Stomach smooth muscle (tissue), 2 donors: ENCODE measurements around the gene PNMA8C.

ENCODE experiments used
- H3K27ac ChIP-seq: one replicate; pipeline ENCODE4 v1.7.0; 2013; ENCODE audit warnings: mild to moderate bottlenecking, low read length, inconsistent platforms
- H3K27me3 ChIP-seq, 2 donors: one replicate each; pipeline ENCODE4 v1.7.0; 2013; ENCODE audit warnings: low read length in 2 of 2; ENCODE audit not compliant: insufficient read depth in 2 of 2, control insufficient read depth in 1 of 2
- H3K36me3 ChIP-seq, 2 donors: one replicate each; pipeline ENCODE4 v1.7.0; 2013; ENCODE audit warnings: low read length in 2 of 2; ENCODE audit not compliant: control insufficient read depth in 2 of 2, insufficient read depth in 2 of 2
- H3K4me1 ChIP-seq: one replicate; pipeline ENCODE4 v1.7.0; 2013; ENCODE audit warnings: low read length; ENCODE audit not compliant: control insufficient read depth, insufficient read depth
- H3K4me3 ChIP-seq, 2 donors: one replicate each; pipeline ENCODE4 v1.7.0; 2013; ENCODE audit warnings: low read length in 2 of 2
- H3K9ac ChIP-seq, 2 donors: one replicate each; pipeline ENCODE4 v1.7.0; 2013; ENCODE audit warnings: low read length in 2 of 2, mild to moderate bottlenecking in 1 of 2
- H3K9me3 ChIP-seq, 2 donors: one replicate each; pipeline ENCODE4 v1.7.0; 2013; ENCODE audit warnings: low read length in 2 of 2; ENCODE audit not compliant: control insufficient read depth in 2 of 2
- donor health status: healthy.
- donor health status: Pancreatic carcinoma.

PNMA8C gene

DNA sequence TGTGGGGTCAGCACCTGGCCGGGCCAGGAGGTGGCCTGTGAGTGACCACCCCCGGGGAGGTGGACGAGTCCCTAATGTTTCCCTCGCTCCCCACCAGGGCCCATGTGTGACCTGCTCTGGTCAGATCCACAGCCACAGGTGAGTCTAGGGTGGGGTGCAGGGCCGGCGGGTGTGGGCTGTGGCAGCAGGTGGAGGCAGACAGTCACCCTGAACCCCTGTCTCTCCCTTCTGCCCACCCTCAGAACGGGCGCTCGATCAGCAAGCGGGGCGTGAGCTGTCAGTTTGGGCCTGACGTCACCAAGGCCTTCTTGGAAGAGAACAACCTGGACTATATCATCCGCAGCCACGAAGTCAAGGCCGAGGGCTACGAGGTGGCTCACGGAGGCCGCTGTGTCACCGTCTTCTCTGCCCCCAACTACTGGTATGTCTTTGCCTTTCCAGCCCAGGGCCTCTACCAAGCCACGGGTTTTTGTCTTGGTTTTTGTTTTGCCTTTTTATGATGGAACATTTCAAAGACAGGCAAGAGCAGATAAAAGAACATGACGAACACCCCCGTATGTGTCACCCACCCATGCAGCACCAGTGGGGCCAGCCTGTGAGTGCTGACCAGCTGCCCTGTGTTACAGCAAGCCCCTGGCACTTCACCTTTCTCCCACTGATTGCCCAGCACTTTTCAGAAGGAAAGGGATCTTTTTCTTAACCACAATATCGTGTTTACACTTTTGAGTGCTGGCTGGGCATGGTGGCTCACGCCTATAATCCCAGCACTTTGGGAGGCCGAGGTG lies 40.2 kb downstream of the PNMA8C start:
- Histone ChIP-seq H3K27ac (no peak overlapping the region), H3K4me1 (peaks cover 8% of the 10 kb centered on the region), H3K36me3 (peaks cover 40 to 48% of the 10 kb centered on the region in 2 donors), H3K9ac (no peak overlapping the region), H3K27me3 (no peaks in the 10 kb centered on the region), H3K9me3 (no peaks in the 10 kb centered on the region), H3K4me3 (no peak overlapping the region)

DNA sequence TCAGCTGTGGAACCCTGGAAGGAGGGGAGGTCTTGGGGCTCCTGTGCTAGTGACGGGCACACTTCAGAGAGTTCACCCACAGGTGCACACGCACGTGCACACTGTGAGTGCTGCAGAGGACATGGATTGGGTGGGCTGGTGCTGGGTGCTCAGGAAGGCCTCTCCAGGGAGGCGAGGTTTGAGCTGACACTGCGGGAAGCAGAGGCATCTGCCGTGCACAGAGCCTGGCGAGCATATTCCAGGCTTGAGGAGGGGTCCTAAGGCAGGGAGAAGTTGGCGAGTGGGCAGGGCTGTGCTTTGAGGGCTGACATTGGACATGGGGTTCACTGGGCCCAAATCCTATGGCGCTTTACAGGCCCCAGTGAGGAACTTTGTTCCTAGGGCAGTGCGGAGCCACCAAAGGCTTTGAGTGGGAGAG lies 41.0 kb downstream of the PNMA8C start:
- Histone ChIP-seq H3K27me3 (no peaks in the 10 kb centered on the region), H3K4me1 (peaks cover 7% of the 10 kb centered on the region), H3K9ac (no peak overlapping the region), H3K27ac (no peak overlapping the region), H3K9me3 (no peaks in the 10 kb centered on the region), H3K36me3 (peaks cover 40 to 53% of the 10 kb centered on the region in 2 donors), H3K4me3 (no peak overlapping the region)

DNA sequence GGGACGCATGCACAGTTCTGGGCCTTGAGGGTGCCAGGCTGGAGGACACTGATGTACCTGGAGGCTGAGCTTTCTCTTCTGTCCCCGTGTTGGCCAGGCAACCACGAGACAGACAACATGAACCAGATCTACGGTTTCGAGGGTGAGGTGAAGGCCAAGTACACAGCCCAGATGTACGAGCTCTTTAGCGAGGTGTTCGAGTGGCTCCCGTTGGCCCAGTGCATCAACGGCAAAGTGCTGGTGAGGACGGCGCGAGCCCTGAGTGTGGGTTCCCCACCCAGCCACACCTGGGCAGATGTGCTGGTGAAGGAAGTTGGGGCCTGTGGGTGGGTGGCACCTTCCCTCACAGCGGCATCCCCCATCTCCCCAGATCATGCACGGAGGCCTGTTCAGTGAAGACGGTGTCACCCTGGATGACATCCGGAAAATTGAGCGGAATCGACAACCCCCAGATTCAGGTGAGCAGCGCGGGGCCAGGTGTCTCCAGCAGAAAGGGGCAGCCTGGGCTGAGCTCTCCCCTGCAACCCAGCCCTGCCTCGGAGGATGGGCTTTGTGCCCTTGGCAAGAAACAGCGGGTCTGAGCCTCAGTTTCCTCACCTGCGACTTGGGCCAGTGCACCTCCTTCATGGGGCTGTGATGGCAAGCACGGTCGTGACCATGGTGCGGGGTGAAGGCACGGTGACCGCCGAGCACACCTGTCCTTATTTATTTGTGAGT lies 41.6 kb downstream of the PNMA8C start:
- peaks cover 1% of the 10 kb centered on the region for H3K4me1 ChIP-seq
- no peaks in the 10 kb centered on the region for H3K27me3 ChIP-seq
- H3K36me3 ChIP-seq: peaks cover 40 to 56% of the 10 kb centered on the region in 2 donors
- H3K27ac ChIP-seq: no peak overlapping the region
- H3K4me3 ChIP-seq: no peak overlapping the region
- no peak overlapping the region for H3K9ac ChIP-seq
- H3K9me3 ChIP-seq: no peaks in the 10 kb centered on the region

DNA sequence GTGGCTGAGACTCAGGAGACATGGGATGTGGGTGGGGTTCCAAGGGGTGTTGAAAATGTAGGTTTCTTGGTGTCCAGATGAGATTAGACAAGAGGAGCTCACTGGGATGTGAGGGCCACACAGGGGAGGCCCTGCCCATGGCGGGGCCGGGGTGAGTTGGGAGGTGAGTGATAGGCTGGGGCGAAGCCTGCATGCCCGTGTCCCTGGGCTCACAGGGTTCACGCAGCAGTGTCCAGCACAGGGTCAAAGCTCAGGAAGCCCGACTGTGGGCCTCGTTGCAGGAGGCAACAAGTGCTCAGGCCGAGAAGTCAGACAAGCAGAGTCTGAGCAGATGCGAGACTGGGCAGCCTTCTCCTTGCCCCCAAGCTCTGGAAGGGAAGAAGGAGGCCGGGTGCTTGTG lies 42.6 kb downstream of the PNMA8C start:
- H3K4me1 ChIP-seq: no peaks in the 10 kb centered on the region
- no peak overlapping the region for H3K9ac ChIP-seq
- H3K4me3 ChIP-seq: no peak overlapping the region
- no peak overlapping the region for H3K27ac ChIP-seq
- H3K9me3 ChIP-seq: no peaks in the 10 kb centered on the region
- no peaks in the 10 kb centered on the region for H3K27me3 ChIP-seq
- peaks cover 43 to 57% of the 10 kb centered on the region in 2 donors for H3K36me3 ChIP-seq

DNA sequence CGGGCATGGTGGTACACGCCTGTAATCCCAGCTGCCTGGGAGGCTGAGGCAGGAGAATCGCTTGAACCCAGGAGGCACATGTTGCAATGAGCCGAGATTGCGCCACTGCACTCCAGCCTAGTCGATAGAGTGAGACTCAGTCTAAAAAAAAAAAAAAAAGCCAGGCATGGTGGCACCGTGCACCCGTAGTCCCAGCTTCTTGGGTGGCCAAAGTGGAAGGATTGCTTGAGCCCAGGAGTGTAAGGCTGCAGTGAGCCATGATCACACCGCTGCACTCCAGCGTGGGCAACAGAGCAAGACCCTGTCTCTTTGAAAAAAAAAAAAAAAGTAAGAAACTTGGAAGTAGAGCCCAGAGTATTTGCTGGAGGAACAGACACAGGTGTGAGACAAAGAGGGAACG lies 43.1 kb downstream of the PNMA8C start:
- peaks cover 44 to 57% of the 10 kb centered on the region in 2 donors for H3K36me3 ChIP-seq
- H3K27me3 ChIP-seq: no peaks in the 10 kb centered on the region
- H3K4me3 ChIP-seq: no peak overlapping the region
- no peak overlapping the region for H3K27ac ChIP-seq
- H3K4me1 ChIP-seq: no peaks in the 10 kb centered on the region
- no peak overlapping the region for H3K9ac ChIP-seq
- no peaks in the 10 kb centered on the region for H3K9me3 ChIP-seq

DNA sequence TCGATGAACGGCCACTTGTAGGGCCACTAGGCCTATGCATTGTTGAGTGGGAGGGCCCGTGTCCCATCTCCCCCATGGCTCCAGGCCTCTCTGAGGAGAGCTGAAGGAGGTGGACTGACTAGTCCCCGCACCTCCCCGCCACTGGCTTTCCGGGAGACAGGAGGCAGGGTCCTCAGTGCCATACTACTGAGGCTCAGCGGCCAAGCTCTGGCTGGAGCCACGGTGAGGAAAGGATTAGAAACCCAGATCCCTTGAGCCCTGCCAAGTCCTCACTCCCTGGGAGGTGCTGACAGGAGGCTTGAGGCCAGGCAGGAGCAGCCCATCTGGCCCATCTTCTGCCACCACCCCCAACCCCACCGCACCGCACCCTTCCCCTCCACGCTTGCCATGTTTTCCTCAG lies 44.3 kb downstream of the PNMA8C start:
- peaks cover 36 to 51% of the 10 kb centered on the region in 2 donors for H3K36me3 ChIP-seq
- no peaks in the 10 kb centered on the region for H3K9me3 ChIP-seq
- H3K27me3 ChIP-seq: no peaks in the 10 kb centered on the region
- H3K4me3 ChIP-seq: no peak overlapping the region
- H3K4me1 ChIP-seq: peaks cover 1% of the 10 kb centered on the region
- H3K9ac ChIP-seq: no peak overlapping the region
- no peak overlapping the region for H3K27ac ChIP-seq

DNA sequence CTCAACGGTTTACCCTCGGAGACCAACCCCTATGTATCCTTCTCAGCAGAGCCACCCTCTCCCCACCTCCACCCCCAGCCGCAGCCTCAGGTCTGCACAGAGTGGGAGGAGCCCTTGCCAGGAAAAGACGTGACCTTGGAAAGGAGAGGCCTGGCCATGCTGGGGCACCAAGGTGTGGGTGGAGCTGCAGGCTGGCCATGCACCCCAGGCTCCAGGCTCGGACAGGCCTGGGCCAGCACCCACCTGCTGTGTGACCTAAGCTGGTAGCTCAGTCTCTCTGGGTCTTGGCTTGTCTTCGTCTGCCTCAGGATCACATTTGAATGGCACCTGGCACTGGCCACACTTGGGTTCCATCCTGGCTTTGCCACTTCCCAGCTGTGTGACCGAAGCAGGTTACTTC lies 44.9 kb downstream of the PNMA8C start:
- H3K4me1 ChIP-seq: peaks cover 7% of the 10 kb centered on the region
- H3K9me3 ChIP-seq: no peaks in the 10 kb centered on the region
- H3K4me3 ChIP-seq: no peak overlapping the region
- peaks cover 34 to 50% of the 10 kb centered on the region in 2 donors for H3K36me3 ChIP-seq
- H3K27ac ChIP-seq: no peak overlapping the region
- H3K27me3 ChIP-seq: no peaks in the 10 kb centered on the region
- H3K9ac ChIP-seq: no peak overlapping the region

DNA sequence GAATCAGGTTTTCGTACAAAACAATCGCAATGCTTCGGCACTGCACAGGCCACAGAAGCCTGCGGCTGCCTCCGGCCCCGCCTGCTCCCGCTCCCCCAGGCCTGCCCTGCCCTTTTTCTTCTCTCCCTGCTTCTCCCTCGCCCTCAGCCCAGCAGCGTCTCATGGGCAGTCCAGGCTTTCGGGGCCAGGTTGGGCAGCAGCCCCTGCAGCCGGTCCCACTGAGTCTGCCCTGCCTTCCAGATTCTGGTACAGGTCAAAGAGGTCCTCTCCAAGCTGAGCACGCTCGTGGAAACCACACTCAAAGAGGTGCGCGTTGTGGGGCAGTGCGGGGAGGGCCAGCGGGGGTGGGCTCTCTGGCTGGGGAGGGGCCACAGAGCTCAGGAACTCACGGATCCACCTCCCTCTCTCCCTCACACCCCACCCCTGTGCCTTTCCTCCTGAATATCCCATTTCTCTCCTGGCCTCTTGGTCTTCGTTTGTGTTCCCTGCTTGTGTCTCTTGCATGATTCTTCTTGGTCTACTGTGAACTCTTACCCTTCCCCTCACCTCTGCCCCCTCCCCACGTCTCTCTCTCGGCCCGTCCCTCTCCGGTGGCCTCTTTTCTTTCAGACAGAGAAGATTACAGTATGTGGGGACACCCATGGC lies 45.4 kb downstream of the PNMA8C start:
- Histone ChIP-seq H3K9ac (no peak overlapping the region), H3K4me3 (no peak overlapping the region), H3K36me3 (peaks cover 29 to 45% of the 10 kb centered on the region in 2 donors), H3K27me3 (no peaks in the 10 kb centered on the region), H3K27ac (no peak overlapping the region), H3K9me3 (no peaks in the 10 kb centered on the region), H3K4me1 (peaks cover 11% of the 10 kb centered on the region)

DNA sequence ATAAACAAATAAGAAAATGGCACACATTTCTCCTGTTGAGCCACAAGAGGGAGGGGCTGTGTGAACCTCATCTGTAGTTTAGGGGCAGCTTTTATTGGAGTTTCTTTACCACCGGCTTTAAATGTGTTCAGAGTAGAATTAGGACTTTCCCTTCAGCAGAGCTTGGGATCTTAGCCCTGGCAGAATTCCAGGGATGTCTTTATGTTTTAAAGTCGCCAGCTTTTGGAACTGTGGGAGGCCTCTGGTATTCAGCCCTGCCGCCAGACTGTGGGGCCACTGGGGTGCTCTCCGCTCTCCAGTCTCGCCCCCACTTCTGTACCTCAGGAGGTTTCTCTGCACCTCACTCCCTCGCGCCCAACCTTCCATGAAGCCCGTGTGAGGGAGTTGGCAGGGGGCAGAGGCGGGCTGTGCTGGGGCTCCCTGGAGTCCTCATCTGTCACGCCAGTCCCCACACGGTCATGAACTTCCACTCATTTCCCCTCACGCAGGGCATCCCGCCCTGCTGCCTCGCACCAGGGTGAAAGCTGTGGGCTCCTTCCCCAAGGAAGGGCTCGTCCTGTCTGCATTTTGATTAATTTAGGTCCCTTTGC lies 46.9 kb downstream of the PNMA8C start:
- peaks cover 22 to 36% of the 10 kb centered on the region in 2 donors for H3K36me3 ChIP-seq
- H3K27ac ChIP-seq: no peak overlapping the region
- no peak overlapping the region for H3K4me3 ChIP-seq
- no peaks in the 10 kb centered on the region for H3K9me3 ChIP-seq
- no peaks in the 10 kb centered on the region for H3K27me3 ChIP-seq
- peaks cover 12% of the 10 kb centered on the region for H3K4me1 ChIP-seq
- no peak overlapping the region for H3K9ac ChIP-seq

DNA sequence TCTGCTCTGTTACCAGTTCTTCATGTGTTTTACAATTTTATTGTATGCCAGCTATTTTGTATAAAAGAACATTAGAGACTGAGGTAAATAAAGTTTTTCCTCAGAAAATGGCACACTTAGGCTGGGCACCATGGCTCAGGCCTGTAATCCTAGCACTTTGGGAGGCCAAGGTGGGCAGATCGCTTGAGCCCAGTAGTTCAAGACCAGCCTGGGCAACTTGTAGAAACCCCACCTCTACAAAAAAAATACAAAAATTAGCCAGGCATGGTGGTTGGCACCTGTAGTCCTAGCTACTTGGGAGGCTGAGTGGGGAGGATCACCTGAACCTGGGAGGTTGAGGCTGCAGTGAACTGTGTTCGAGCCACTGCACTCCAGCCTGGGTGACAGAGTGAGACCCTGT lies 47.4 kb downstream of the PNMA8C start:
- Histone ChIP-seq H3K27ac (no peak overlapping the region), H3K36me3 (peaks cover 25 to 33% of the 10 kb centered on the region in 2 donors), H3K9ac (no peak overlapping the region), H3K27me3 (no peaks in the 10 kb centered on the region), H3K4me1 (peaks cover 12% of the 10 kb centered on the region), H3K4me3 (no peak overlapping the region), H3K9me3 (no peaks in the 10 kb centered on the region)
